GM18508 (cell line): ENCODE results near the gene LY6G6D.

Source experiments
- ATAC-seq: cut with Tn5 transposase; IDR thresholded peaks from one replicate; pipeline ENCODE4 v1.9.1; 2021; ENCODE audit warnings: moderate number of reproducible peaks; ENCODE audit not compliant: insufficient read depth, unreplicated experiment

Gene LY6G6D, protein sequence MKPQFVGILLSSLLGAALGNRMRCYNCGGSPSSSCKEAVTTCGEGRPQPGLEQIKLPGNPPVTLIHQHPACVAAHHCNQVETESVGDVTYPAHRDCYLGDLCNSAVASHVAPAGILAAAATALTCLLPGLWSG

GRCh38 chr6:31715022-31715958 is at the start of gene LY6G6D:
Gene LY6G6D, plus strand, starts transcription at chr6:31715348. Its CDS starts 8 bp downstream, at chr6:31715356.
- no peak for ATAC-seq

GRCh38 chr6:31665501-31666336 is 49.4 kb upstream of the LY6G6D start, which contains the start of gene CSNK2B:
Gene CSNK2B, plus strand, starts transcription at chr6:31666080. Its CDS starts 752 bp downstream, at chr6:31666832.
- ATAC-seq = peak; percentile 55

GRCh38 chr6:31666337-31666965 is 48.7 kb upstream of the LY6G6D start:
- no peak for ATAC-seq

GRCh38 chr6:31669676-31670075 is 45.5 kb upstream of the LY6G6D start, which contains the start of gene LY6G5B:
Gene LY6G5B, plus strand, starts transcription at chr6:31669976. Its CDS starts 975 bp downstream, at chr6:31670951.
- no peak for ATAC-seq

- ATAC-seq = no peak
Observed at GRCh38 chr6:31676322-31676903, 38.7 kb upstream of the LY6G6D start.

GRCh38 chr6:31676904-31677303 is 38.2 kb upstream of the LY6G6D start:
- ATAC-seq = no peak

DNA sequence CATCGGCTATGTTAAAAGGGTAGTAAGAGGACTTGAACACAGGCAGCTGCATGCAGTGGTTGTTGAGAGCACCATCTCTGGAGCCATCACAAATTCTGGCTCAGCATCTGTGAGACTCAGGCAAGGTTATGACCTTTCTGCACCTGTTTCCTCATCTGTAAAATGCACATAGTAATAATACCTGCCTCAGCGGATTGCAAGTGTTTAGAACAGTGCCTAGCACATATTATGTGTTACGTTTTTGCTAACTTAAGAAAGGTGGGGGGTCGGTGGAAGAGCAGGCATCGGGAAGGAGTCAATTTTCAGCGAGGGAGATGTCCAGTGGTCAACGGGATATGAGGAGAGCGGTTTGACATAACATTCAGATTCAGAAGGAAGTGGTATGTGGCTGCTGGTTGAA is 37.2 kb upstream of the LY6G6D start:
- ATAC-seq = no peak

- ATAC-seq = no peak
Observed at GRCh38 chr6:31680226-31681134, 34.7 kb upstream of the LY6G6D start, which contains the start of gene LY6G5C. Gene LY6G5C, minus strand, starts transcription at chr6:31681067. Its CDS starts 694 bp downstream, at chr6:31680373.

DNA sequence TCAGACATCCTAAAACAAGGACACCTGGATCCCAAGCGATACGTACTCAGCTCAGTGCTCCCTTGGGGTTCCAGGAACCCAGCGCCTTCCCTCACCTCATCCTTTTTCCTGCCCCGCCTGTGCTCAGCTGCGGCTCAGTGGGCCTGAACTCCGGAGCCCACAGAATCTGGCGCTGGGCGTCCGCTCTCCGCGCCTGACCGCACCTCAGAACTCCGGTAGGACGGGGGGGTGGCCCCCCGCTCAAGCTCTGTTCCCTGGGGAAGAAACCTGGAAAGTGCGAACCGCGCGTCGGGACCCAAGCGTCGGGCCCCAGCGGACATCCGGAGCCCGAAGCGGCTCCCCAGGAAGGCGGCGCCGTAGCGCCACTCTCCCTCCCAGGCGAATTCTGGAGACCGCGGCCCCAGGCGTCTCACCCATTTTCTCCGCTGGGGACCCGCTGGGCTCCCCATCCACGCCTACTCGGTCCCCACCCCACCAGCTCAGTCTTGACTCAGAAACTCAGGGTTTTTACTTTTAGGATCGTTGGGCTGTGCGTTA is 33.9 kb upstream of the LY6G6D start:
- no peak for ATAC-seq

- no peak for ATAC-seq
Observed at GRCh38 chr6:31683591-31683990, 31.6 kb upstream of the LY6G6D start.

DNA sequence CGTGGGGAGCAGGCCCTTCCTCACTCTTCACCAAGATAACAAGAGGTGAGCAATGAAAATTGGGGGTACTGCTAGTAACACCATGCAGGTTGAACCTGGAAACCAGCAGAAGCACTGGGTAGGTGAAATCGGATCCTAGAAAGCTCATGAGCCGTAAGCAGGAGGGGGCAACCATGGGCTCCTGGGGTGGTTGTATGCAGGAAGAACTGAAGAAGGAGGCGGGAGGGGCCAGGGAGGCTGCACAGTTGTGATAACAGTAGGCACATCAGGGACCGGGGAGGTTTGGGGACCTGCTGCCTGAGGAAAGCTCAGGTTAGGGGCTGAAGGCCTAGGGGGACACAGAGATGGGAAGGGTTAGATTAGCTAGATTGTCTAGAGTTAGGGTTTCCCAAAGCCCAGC is 28.7 kb upstream of the LY6G6D start:
- no peak for ATAC-seq

DNA sequence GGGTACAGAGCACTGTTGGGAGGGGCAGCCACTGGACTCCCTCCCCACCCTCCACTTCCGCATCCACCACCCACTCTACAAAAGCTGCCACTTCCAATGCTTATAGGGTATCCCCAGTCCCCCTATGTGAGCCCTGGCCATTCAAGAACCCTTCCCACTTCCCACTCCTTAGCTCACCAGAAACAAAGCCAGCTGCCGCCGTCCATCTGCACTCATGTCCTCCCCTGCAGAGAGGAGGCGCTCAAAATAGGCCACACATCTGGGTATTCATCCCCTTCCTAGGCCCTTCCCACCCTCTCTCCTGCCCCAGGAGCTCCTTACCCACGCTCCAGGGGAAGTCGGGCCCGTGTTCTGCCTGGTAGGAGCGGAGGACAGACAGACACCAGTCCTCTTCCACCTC is 27.8 kb upstream of the LY6G6D start:
- no peak for ATAC-seq

- ATAC-seq = no peak
Observed at GRCh38 chr6:31687860-31688693, 27.1 kb upstream of the LY6G6D start.

- no peak for ATAC-seq
Observed at GRCh38 chr6:31689249-31690110, 25.7 kb upstream of the LY6G6D start.

- no peak for ATAC-seq
Observed at GRCh38 chr6:31690231-31691077, 24.7 kb upstream of the LY6G6D start.

DNA sequence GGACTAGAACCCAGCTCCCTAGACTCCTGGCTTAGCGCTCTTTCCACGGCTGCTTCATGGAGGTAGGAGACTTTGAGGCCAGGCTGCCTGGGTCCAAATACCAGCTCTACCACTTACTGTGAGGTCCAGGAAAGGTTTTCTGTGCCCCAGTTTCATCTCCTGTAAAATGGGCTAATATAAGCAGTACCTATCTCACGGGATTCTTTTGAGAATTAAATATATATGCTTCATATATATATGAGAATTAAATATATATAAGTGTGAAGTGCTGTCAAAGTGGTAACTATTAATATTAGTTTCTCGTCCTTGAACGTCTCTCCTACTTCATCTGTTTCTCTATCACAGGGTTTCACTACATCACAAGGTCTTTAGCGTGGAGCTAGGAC is 24.1 kb upstream of the LY6G6D start:
- ATAC-seq = no peak
